Measurements from ENCODE around the gene FBXO38.
"Not testable (repeated sequence)": the region's sequence is repeated elsewhere in the genome, so short reads cannot be mapped to it uniquely, and the experiment has no call there.

The FBXO38 gene

DNA sequence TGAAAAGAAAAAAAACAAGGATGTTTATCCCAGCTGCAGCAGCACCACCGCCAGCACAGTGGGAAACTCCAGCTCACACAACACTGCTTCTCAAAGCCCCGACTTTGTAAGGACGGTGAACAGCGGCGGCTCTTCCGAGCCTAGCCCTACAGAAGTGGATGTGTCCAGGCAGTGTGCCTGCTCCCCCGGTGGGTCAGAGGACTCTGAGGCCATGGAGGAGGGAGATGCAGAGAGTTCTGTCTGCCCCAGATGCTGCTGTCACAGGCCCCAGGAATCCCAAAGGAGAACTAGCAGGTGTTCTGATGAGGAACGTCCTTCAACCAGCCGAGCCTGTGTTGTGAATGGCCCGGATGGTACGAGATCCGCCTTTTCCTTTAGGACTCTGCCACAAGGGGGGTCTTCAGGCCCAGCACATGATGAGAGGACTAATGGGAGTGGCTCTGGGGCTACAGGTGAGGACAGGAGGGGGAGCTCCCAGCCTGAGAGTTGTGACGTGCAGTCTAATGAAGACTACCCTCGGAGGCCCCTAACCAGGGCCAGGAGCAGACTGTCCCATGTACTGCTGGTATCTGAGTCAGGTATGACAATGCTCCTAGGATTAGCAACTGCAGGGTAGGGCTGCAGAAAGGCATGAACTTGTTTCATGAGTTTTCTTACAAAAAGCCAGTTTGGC, 43.7 kb downstream of the FBXO38 start:
- no peak for DNase-seq (ENCODE audit: low read depth)

DNA sequence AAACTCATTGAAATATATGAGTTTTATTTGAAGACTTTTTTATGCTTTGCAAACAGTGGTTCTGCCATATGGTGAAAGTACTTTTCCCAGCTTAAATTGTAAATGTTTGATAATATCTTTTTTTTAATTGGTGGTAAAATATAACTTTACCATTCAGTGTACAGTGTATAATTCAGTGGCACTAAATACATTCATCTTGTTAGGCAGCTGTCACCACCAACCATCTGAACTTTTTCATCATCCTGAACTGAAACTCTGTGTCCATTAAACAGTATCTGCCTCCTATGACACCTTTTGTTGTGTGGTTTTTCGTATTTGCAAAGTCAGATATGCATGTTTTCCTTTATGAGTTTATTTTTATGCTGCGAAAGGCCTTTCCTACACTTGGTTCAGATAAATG, 45.1 kb downstream of the FBXO38 start:
- DNase-seq (ENCODE audit: low read depth) = no peak

DNA sequence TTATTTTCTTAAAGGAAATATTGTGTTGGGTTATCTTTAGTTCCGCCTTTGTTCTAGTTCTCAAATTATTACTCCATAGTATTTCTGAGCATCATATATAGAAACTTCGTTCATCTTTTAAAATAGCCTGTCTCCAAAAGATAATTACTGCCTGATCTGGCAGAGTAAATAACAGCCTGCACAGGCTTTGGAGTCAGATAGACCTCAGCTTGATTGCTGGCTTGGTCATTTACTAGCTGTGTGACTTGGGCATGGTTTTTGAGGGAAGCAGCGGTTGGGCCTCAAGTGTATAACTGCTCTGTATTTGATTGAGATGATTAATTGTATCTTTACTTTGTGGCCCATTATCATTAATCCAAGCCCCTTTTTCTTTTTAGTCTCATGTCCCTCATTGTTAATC, 50.1 kb downstream of the FBXO38 start:
- no peak for DNase-seq (ENCODE audit: low read depth)

DNA sequence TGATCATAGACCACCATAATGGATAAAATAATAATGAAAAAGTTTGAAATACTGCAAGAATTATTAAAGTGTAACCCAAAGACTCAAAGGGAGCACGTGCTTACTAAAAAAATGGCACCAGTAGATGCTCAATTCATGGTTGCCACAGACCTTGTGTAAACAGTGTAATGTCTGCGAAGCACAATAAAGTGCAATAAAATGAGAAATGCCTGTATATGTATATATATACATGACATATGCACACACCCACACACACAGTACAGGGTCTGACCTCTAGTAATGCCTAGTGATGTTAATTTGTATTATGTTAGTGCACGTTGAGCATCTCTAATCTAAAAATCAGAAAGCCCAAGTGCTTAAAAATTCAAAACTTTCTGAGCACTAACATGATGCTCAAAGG, 52.3 kb downstream of the FBXO38 start:
- no peak for DNase-seq (ENCODE audit: low read depth)

DNA sequence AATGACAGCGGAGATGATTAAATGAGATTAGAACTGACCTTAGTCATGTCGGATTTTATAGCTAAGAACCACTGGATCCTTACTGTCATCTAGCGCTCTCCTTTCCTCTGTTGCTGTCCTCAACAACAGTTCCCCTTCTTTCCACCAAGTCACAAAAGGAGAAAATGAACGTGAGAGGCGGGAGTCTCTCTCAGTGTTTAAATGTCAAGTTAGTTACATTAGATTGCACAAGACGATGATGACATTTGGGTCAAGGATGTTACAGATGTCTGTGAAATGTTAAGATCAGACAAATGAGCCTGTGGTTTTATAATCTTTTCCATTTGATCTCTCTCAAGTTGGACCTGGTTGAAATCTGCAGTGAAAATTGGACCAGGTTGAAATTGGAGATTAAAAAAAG, 53.5 kb downstream of the FBXO38 start:
- no peak for DNase-seq (ENCODE audit: low read depth)

DNA sequence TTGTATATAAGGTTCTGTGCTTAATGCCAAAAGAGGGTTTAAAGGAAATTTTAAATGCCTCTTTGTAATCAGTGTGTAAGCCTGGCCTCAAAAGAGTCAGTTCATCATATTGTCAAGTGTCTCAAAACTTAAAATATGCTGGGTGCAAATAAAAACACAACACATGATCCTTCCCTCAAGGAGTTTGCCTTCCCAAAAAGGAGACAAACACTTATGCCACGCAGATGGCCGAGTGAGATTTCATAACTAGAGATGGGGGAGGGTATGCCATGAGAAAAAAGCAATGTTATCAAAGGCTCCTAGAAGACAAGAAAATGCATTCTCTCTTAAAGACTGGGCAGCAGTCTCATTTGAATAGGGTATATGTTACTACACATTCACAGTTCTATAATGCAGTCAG, 55.2 kb downstream of the FBXO38 start:
- no peak for DNase-seq (ENCODE audit: low read depth)

DNA sequence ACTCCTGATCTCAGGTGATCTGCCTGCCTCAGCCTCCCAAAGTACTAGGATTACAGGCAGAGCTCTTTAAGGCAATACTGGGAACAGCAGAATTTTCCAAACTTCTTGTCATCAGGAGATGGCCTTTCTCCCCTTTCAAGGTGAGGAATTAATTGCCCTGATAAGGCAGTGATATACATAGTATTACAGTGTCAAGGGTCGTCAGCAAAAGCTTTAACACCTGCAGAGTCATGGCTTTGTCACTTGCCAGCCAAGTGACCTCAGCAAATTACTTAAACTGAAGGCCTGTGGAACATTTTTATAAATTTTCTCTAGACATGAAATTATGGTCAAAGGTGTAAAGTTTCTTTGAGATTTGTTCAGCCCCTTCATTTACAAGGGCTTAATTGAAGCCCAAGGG, 59.5 kb downstream of the FBXO38 start:
- no peak for DNase-seq (ENCODE audit: low read depth)

DNA sequence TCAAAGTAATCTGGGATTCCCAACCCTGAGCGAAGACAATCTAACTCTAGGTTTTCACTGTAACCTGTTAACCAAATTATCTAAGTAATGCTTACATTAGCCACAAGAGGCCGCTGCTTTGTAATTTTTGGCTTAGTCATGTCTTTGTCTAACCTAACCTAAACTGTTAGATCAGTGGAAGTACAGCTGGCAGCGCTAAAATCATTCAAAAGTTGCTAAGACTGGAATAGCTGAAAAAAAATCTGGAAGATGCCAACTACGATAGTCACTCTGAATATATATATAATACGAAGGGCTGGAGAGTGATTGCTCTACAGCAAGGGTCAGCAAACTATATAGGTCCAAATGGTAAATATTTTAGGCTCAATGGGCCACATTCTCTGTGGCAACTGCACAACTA, 60.2 kb downstream of the FBXO38 start:
- DNase-seq (ENCODE audit: low read depth) = peak; percentile 54

DNA sequence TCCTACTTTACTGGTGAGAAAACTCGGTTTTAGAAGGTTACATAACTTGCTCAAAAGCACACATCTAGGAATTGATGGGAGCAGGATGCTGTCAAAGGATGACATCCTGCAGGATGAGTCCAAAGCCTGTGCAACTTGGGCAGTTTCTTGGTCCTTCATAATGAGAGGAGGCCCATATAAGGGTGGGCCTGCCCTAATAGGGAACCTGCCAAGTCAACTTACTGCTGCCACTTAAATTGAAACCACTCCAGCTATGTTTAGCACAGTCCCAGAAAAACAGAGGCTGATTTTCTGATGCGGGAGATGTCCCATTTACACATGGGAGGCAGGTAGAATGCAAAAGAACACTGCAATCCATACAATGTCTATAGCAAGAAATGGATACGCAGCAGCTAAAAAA, 61.8 kb downstream of the FBXO38 start:
- DNase-seq (ENCODE audit: low read depth) = no peak

DNA sequence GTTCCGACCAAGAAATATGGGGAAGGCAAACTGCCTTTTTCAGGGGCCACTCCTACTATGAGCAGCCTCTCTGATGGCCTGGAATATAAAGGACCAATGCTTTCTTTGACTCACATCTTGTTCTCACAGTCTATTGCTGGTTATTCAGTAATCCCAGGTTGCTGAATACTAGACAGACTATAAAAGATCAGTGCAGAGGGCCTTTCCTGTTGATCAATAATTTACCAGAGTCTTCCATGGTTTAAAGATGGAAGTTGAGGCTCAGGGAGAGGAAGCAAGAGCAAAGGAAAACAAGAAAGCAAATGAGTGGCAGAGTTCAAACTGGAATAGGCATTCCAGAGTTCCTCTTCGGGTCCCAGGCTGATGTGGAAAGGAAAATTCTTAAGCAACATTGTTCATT, 62.9 kb downstream of the FBXO38 start:
- no peak for DNase-seq (ENCODE audit: low read depth)

DNA sequence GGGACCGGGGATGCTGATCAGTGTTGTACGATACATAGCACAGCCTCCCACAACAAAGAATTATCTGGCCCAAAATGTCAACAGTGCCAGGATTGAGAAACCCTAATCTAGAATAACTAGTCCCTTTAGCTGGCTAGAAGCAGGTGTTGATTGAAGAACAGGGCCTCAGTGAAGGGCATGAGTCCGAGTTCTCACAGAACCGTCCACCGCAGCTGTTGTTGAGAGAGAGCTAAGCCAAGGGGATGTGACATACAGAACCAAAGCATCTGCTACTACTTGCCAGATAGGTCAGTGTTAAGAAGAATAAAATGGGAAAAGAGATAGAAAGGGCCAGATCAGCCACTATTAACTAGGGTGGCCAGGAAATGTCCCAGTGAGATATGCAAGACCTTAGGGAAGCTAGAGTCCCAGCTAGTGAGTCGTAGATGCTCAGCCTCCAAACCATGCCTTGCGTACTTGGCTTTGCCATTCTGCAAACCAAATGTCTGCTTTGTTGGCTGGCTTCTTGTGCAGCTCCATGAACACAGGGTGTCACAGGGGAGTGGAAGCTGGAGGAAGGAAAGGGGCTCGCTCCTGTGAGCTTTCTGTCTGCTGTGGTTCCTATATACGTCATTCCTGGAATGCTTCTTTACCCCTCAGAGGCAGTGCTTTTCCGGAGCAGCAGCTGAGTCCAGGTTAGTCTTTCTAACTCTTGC, 68.9 kb downstream of the FBXO38 start:
- DNase-seq (ENCODE audit: low read depth) = no peak

DNA sequence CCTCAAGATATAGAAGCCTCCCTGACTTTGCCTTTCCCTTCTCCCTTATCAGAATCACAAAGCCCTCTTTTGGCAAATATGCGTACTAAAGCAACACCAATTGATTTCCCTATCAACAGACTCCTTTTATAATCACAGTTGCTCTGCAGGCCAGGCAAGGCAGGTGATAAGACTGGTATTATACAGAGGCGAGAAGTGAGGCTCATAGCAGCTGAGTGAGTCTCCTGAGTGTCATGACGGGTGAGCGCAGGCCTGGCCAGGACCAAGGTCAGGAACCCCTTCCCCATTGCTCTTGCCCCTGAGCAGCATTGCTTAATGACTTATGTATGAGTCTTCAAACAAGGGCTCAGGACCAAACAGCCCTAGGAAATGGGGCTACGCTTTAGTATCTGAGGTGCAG, 70.8 kb downstream of the FBXO38 start:
- DNase-seq (ENCODE audit: low read depth) = no peak

DNA sequence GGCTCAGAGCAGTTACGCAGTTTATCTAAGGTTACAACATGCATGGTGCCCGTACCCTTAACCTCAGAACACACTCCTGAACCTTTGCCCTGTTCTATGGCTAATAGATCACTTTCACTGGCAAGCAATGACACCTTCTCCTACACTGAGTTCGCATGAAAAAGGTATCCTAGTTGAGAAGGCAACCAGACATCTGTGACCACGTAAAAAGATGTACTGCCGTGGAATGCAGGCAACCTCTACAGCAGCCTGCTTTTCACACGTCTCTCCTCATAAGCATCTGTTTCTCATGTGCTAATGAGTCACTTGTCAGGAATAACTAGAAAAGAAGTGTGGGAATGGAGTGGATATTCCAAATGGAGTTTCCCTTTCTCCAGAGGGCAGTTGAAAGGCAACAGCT, 71.4 kb downstream of the FBXO38 start:
- DNase-seq (ENCODE audit: low read depth) = peak; percentile 9

DNA sequence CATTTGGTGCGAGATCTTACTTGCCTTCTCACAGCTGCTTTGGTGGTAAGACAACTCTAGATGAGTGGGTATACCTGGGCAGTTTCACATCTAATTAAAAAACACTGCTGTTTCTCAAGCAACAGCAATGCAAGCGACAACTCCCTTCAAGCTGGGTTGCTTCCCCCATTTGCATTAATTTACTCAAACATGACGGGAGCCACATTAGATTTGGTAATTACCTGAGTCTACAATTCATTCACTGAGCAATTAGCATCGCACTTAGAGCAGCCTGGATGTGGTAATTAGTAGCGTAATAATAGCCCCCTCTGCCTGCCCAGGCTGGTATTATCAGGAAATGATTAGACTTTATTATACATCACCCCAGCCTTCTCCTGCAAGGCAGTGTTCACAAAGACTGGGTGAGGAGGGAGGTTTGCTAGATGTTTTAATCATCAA, 73.4 kb downstream of the FBXO38 start:
- DNase-seq (ENCODE audit: low read depth) = no peak

DNA sequence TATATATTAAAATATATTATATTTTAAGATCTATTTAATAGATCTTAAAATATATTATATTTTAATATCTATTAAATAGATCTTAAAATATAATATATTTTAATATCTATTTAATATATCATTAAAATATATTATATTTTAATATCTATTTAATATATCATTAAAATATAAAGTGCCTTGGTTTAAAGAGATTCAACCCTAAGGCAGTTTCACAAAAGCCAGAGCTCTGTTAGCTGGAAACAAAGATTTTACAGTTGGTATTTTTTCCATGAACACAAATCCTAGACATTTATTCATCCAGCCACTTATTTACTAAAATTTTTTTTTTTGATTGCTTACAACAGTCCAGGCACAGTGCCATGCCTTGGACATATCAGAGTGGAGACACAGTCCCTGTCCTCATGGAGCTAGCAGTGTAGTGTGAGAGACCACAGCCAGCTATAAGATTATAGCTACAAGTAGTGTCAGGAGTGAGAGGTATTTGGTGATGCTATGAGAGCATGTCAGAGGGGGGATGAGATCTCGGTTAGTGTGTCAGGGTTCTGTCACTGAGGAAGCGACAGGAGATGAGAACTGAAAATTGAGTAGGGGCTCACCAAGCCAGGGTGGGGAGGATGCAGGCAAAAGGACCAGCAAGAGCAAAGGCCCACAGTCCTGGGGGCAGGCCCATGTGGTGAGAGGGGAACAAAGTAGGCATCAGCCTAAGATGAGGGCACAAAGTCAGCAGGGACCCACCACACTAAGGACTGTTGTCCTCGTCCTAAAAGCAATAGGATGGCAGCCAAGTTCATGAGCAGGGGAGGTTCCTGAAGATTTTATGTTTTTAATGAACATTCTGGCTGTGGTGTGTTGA, 74.5 kb downstream of the FBXO38 start:
- no peak for DNase-seq (ENCODE audit: low read depth)

DNA sequence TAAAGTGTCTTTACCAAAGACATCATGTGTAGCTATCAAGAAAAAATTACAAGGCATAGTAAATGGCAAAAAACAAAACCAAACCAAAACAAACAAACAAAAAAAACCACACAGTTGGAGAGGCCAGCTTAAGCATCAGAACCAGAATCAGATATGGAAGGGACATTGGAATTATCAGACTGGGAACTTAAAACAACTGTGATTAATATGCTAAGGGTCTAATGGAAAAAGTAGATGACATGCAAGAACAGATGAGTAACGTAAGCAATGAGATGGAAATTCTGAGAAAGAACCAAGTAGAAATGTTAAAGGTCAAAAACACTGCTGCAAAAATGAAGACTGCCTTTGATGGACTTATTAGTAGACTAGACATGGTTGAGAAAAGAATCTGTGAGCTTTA, 75.9 kb downstream of the FBXO38 start:
- no peak for DNase-seq (ENCODE audit: low read depth)

DNA sequence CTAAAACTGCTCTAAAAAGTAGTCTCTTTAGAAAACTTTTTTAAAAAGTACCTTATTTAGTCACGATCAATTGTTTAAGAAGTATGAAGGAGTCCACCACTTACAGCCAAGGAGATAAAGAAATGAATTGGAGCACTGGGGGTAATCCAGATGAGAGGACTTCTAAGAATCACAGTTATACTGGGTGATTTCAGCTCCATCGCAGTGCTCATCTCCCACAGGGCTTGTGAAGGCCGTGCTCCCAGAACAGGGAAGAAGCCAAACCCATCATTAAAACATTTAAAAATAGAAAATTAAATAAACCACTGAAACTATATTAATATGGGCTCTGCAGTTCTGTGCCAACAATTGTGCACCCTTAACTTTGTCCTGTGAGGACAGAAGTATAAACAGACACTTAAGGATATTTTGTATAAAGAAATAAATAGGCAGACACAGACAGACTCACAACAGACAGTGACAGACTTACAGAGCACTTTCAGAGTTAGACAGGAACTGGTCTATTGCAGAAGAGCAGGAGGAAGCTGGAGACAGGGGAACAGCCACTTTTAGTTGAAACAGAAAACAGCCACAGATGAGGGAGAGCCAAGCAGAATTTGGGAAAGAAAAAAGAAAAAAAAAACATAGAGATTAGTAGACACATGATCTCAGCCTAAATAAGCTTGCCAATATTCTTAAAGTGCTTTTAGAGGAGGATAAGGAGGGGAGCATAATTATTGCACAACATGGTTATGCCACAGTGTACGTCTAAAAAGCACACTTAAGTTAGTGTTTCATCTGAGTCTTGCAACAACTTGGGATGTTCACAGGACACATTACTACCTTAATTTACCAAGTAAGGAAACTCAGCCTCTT, 81.8 kb downstream of the FBXO38 start:
- no peak for DNase-seq (ENCODE audit: low read depth)

DNA sequence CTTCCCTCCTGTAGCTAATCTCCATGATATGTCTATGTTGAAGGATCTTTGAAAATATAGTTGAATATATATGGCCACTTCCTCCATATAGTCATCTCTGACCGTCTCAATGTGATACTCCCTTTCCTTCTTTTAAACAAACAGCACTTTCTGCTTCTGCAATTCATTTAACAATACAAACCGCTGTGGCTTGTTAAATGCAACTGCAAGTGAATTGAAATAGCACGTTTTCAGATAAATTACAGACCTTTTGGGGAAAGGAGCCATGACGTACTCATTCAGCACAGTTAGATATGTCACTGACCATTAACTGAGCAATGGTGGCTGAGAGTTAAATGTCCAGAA, 82.5 kb downstream of the FBXO38 start:
- no peak for DNase-seq (ENCODE audit: low read depth)

DNA sequence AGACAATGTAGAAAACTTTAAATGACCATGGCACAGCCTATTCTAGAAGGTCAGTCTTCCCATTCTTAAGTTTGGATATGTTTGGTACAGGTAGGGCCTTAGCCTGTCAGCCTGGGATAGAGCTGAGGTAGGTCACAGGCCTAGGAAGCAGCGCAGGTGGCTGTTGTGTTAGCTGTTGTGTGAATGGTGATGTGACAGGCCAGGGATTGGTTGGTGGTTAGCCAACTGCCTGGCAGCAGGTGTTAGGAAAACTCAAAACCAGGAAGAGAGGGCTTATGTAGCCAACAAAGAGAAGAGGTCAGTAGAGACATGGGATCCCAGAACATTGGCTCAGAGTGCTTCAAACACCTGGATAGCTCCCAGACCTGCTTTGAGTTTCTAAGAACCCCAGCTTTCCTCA, 84.2 kb downstream of the FBXO38 start:
- no peak for DNase-seq (ENCODE audit: low read depth)

DNA sequence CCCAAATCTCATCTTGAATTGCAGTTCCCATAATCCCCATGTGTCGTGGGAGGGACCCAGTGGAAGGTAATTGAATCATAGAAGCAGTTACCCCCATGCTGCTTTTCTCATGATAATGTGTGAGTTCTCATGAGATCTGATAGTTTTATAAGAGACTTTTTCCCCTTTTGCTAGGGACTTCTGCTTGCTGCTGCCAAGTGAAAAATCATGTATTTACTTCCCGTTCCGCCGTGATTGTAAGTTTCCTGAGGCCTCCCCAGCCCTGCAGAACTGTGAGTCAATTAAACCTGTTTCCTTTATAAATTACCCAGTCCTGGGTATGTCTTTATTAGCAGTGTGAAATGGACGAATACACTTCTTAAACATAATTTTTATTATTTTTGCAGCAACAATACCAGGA, 85.0 kb downstream of the FBXO38 start:
- DNase-seq (ENCODE audit: low read depth) = not testable (repeated sequence)

DNA sequence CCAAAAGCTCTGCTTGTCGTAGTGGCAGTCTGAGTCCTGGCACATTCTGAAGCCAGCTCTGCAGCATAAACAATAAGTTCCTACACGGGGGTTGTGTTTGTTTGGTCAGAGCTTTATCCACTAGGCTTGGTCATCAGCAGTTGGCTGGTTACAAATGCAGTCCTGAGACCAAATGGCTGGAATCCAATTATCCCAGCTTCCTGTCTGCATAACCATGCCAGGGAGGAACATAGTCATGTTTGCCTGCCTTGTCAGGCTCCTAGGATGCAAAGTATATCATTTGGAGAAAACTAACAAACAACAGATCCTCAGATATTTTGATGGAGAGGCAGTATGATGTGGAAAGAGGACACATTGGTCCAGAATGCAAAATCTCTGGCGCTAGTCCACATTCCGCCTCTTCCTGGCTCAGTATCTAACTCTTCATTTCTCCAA, 85.8 kb downstream of the FBXO38 start:
- peak; percentile 78 for DNase-seq (ENCODE audit: low read depth)

DNA sequence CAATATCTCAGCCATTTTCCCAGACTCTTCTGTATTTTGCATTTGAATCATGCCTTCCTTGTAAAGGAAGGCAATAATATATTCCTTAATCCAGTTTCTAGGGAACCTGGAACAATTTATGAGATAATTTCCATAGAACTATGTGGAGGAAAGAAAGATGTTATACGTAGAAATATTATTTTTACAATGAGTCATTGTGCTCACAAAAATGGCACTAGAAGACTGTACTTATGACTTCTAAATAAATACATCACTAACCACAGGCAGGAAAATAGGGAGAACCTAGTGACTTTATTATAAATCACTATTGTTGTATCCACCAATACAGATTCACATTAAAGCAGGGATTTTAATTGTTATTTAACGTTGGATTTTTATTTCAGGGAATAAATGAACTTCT, 87.6 kb downstream of the FBXO38 start:
- no peak for DNase-seq (ENCODE audit: low read depth)

All from stromal cell of bone marrow (primary cell).